ENCODE results near the gene UTS2R.

UTS2R gene

DNA sequence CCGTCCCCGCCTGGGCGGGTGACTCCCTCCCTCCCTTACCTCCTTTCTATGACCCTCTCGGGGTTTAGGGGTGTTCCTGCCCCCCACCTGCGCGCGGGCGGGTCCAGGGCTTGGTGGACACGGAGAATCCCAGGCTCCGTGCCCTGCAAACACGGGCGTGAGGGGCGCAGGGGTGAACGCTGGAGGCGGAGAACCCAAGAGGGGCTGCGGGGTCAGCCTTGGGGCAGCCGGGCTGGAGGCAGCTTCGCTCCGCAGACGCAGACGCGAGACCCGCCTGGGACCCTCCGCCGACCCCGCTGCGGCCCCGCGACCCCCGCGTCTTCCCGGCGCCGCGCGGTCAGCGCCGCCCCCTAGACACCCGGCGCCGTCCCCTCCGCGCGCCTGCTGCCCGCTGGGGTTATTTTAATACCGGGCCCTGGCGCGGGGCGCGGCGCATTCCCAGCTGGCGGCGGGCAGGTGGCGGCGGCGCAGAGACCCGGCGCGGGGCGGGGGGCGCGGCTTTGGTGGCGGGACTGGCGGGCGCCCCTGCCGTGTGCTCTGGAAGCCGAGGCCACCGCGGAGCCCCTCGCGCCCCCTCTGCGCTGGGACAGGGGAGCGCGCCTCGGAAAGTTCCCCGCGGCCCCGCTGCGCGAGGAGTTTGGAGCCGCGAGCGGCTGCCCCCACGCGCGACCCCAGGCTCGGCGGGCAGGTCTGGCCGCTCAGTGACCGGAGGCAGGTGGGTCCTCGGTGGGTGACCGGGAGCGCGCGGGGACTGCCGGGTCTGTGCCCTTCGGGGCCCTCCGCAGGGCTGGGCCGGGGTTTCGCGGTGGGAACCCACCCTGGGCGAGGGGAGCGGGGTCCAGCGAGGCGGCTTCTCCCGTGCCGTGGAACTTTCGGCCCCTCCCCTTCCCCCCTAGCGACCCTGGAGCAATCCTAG, at the start of gene UTS2R:
TSS of gene UTS2R (plus strand) at position 433 of the 916 bp plus-strand sequence. CDS start 2,560 bp downstream, outside the sequence.
- DNase-seq = no peak

DNA sequence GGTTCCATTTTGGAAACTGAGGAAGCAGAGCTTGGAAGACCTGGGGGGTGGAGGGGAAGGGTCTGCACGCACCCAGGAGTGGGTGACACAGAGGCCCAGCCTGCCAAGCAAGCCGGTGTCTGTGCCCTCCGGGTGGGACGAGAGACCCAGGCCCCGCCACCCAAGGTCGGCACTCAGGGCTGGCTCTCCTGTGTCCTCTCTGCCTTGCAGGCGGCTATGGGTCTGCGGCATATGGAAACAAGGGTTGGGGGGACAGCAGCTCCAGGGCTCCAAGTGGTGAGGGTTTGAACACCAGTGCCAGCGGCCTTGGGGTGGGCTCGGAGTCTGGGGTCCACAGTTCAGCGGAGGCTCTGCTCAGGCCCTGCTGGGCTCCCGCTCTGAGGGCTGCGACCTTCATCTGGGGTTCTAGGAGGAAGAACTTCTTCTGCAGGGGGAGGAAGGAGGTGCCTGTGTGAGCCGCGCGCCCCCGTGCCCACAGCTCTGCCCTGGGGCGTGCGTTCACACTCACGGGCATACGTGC, 49.6 kb upstream of the UTS2R start:
- DNase-seq = no peak

DNA sequence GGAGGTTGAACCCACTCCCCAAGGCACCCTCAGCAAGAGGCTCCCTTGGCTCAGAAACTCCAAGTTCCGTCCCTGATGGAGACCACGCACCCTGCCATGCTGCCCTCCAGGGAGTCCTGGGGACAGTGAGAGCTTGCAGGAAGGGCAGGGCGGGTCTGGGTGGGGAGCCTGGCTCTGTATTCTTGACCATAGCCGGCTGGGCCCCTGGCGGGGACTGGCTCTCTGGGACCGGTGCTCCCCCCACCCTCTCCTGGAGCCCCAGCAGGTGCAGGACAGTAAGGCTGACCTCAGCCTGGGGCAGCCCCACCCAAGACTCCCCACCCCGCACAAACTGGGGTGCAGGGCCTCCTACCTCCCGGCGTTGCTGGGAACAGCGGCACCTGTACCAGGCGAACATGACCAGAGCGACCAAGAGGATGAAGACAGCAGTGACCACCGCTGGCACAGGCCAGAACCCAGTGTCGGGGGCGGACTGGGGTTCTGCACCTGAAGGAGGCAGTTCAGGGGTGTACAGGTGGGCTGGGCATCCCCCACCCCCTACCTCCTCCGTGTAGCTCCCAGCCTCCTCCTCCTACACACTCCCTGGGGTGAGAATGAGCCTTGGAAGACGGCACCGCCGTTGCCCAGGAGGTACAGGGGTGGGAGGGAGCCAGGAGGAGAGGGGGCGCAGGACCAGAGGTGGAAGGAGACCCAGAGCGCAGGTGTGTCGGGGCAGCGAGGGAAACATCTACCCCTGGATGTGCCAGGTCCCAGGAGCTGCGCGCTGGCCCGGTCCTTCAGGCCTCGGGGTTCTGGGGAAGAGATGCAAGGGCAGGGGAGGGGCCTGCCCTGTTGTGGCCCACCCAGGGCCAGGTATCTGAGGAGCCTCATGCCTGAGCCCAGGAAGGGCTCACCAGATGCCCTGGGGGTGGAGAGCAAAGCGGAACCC, 48.8 kb upstream of the UTS2R start:
- no peak for DNase-seq

DNA sequence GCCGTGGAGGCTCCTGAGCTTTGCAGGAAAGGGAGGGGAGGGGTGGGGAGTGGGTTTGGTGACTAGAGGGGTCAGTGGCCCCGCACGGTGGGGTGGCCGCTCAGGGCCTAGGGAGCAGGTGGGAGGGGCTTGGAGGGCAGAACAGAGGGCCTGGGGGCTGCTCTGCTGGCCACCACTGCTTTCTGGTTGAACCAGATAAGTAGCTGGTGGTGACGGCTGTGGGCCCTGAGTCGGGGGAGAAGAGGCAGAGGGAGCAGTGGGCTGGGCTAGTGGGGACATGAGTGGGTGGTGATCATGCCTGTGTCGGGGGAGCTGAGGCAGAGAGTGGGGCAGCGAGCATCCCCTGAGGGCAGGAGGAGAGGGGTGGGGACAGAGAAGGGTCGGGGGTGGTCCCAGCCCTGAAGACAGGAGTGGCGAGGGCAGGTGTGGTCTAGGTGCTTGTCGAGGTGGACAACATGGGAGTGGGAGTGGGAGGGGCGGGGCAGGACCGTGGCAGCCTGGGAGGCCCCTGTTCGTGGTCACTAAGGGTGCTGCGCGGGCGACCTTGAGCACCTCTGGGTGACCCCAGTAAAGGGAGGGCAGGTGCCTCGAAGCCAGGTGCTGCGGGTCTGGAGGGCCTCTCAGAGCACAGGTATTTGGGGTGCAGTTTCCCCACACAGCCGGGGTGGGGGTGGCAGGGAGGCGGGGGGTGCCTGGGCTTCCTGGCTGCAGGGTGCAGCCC, 47.9 kb upstream of the UTS2R start:
- DNase-seq = no peak

DNA sequence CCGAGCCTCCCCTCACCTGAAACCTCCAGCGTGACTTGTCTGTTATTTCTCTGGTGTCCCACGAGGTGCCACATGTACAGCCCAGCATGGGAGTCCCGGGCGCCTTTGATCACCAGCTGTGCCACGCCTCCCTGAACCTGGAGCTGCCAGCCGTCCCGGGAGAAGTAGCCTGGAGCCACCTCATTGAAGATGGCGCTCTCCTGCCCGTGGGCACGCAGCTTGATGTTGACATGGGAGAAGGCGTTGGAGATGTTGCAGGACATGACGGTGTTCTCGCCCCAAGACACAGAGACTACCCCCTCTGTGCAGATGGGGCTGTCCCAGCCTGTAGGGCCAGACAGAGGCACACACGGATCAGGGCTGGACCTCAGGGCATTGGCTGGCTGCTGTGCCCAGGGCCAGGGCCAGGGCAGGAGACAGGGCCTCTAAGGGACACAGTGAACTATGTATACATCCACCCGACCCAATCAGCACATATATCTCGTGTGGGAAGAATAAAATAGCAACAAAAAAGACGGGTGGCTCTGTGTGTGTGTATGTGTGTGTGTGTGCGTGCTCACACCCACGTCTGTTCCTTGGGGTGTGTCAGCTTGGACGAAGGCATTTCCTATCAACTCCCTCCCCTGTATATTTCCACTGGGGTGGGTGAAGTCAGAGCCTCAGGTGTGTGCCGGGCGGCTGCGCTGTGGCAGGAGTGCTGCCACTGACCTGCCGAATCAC, 46.8 kb upstream of the UTS2R start:
- DNase-seq = no peak

DNA sequence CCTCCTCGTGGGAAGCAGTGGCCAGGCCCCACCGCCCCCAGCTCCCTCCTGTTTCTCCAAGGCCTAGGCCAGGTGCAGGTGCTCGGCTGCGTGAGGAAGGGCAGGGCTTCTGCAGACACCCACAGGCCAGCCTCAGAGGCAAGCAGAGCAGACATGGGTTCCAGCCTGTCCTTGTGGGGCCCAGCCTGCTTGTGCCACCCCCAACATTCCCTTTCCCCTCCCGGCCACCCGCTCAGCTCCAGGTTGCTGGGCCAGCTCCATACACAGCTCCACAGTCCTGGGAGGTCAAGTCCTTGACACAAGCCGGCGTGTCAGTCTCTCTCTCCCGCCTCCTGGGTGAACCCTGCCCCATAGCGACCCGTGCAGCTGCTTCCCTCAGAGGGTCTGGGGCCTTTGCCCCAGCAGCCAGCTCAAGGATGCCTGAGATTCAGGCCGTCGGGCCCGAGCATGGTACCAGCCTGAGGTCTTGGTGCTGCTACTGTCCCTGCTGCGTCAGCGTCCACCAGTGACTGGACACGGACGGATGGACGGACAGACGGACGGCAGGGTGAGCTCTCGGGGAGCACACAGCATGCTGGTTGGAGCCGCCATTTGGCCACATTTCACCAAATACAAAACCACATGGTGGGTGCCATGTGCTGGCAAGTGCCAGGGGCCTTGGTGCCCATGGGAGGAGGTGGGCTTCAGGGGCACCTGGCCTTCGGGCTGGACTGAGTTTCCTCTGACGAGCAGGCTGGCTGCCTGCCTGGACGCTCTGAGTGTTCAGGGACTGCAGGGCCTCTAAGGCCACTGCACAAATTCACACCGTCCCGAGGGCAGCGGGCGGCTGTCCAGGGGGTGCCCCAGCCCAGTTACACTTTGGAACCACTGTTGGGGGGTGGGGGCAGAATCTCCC, 46.0 kb upstream of the UTS2R start:
- no peak for DNase-seq

DNA sequence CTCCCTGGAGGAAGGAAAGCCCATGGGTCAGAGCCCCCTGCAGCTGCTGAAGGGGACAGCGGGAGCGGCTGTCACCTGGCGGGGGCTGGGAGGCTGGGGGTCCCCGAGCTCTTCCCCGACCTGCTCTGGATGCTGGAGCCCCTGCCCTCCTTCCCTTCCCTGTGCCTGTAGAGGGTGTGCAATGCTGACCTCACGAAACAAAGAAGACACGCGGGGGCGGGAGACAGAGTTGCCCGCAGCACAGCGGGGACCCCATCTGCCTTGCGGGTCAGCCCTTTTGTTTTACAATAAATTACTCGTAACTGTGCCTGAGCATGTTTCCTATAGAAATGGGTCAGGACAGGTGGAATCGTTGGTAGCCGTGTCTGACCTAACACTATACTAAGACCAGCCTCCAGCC, 44.3 kb upstream of the UTS2R start:
- no peak for DNase-seq

DNA sequence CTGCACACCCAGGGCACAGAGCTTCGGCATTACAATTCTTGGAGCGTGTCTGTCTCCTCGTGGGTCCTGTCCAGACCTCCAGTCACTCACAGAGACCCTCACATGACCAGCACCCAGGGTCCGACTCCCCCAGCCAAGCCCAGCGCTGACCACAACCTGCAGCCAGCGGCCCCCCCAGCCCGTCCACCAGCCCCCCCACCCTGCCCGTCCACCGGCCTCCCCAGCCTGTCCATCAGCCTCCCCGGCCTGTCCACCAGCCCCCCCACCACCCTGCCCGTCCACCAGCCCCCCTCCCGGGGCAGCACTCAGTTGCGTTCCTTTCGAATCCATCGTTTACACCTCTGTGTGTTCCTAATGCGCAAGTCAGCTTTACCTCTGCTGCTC, 43.8 kb upstream of the UTS2R start:
- no peak for DNase-seq

DNA sequence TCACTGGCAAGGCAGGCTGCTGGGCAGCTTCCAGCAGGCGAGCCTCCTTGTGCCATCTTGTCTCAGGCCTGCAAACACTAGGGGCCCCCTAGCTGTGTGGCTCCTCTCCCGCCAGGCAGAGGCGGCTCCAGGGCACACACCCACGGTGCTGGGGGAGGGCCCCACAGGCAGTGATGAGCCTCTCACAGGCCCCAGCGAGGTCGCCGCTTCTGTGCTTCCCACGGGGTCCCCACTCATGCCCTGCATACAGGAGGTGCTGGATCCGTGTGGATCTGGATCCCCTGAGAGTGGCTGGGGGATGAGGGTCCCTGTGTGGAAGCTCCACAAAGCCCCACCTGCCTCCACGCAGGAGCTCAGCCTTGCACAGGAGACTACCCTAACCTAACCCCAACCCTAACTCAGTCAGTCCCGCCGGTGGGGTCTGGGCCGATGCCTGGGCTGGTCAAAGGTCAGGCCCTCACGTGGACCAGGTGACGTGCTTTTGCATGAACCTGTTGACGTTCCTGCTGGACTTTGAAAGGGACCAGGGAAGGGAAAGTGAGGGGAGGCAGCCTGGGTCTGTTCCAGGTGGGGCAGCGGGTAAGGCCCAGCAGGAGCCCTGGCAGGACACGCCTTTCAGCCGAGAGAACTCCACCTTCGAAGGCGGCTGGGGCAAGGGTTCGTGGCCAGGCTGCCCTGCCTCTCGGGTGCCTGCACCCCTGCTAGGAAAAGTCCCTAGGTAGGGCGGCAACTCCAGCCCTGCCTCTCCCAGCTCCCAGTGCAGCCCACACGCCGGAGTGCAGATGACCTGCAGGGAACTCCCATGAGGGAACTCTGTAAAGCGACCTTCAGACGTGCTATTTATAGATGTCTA, 43.2 kb upstream of the UTS2R start:
- no peak for DNase-seq

DNA sequence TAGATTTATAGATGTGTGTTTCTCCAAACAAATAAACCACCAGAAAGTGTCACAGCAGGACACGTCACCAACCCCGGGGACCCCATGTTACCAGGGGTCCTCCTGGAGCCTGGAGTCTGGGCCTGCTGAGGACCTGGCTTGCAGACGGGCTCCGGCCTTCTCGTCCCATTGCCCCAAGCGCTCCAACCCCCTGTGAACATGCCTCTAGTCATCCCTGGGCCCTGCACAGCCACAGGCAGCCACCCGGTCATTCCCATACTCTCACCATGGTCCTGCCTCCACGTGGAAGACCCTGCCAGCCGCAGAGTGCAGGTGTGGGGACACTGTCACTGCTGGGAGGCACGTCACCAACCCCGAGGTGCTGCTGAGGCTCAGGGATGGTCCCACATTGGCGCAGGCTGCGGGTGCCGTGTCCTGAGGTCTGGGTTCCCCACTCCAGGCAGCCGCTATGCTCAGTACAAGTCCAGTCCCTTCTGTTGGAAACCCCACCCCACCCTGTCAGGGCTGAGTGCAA, 42.5 kb upstream of the UTS2R start:
- DNase-seq = no peak

DNA sequence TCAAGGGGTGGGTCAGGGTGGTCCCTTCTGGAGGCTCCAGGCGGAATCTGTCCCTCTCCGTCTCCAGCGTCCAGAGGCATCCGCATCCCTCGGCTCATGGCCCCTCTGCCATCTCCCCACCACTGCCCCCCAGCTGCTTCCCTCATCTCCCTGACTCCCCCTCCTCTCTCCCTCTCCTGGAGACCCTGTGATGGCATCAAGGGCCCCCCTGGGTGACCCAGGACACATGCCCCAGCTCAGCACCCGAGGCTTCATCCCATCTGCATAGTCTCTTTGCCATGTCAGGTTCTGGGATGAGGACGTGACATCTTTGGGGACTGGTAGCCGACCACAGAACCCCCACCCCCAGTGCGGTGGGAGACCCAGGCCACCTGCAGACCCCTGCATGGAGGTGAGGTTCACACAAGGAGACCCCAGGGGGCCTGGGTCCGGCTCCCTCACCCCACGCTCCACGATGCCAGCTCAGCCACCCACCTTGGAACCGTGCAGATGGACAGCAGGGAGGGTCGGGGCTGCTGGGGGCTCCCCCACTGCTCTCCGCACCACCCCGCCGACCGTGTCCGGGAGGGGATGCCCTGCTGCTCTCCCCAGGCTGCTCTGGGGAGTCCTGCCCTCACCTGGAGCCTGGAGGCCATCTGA, 41.8 kb upstream of the UTS2R start:
- DNase-seq = no peak

DNA sequence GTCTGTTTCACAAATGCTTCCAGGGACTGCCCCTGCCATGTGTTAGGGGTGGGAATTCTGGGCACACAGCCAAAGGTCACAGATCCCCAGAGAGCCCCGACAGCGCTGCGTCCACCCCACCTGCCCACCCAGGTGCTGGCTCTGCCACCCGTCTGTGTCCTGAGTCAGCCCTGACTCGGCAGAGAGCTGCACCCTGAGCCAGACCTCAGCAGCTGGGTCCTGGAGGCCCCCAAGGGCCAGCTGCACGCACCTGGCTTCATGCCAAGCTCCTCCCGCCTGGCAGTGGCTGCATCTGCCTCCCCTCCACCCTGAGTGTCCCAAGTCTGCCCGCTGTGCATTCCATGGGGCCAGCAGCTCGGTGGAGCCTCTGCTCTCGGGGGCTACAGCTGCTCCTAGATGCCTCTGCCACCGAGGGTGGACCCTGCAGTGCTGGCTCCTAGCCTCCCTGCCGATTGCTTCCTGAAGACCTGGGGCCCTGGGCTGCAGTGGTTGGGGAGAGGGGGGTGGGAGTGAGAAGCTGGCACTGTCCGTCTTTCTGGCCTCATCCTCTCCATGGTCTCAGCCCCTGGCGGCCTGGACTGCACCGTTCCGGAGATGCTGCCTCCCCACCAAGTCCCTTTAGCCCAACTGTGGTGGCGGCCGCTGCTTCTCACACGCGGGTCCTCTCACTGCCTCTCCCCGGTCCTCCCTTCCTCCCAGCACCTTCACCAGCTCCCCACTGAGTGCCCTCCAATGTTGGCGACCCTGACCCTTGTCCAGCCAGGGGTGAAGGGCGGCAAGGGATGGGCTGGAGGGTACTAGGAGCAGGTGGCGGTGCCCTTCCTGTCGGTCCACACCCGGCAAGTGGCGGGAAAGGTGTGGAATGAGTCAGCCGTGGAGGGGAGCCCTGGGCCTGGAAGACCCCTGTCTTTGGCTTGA, 41.0 kb upstream of the UTS2R start:
- DNase-seq = peak; percentile 28

DNA sequence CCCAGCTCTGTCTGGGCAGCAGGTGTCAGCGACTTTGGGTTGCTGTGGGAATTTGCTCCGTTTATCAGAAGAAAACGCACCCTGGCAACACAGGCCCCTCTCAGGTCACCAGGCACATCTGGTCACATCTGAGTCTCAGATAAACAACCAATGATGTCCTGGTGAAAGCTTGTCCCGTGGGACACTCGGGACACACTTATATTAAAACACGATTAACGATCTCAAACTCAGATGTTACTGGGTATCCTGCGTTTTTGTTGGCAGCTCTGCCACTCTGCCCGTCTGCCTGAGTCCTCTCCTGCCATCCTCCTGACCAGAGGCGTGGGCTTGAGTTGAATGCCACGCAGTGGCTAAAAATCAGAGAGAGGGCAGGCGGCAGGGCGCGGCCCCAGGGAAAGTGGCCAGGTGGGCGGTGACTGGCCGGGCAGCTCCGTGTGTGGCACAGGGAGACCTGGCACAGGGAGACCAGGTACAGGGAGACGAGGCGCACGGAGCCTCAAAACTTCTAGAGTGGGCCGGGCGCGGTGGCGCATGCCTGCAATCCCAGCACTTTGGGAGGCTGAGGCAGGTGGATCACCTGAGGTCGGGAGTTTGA, 40.1 kb upstream of the UTS2R start:
- DNase-seq = no peak

DNA sequence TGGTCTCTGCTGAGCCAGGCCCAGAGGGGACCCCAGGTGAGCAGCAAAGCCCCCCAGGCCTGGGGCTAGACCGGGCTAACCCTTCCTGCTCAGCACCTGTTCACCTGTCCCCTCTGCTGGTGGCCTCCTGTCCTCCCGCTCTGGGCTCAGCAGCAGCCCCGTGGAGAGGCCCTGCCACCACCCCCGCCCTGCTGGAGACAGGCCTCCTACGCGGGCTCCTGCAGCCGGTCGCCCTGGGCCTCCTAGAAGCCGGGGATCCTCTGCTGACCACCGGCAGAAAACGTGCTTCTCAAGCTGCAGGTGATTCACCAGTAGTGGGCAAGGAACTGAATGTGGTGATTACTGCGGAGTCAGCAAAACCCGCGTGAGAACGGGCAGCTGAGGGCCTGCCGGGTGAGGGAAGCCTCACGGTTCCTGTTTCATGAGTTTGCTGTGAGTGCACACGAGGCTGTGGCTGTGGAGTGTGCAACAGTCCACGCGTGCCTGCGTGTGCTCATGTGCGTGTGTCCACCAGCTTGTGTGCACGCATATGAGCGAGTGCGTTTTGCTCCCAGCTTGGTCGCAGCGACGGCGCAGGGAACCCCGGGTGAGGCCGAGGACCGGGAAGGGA, 38.8 kb upstream of the UTS2R start:
- no peak for DNase-seq

DNA sequence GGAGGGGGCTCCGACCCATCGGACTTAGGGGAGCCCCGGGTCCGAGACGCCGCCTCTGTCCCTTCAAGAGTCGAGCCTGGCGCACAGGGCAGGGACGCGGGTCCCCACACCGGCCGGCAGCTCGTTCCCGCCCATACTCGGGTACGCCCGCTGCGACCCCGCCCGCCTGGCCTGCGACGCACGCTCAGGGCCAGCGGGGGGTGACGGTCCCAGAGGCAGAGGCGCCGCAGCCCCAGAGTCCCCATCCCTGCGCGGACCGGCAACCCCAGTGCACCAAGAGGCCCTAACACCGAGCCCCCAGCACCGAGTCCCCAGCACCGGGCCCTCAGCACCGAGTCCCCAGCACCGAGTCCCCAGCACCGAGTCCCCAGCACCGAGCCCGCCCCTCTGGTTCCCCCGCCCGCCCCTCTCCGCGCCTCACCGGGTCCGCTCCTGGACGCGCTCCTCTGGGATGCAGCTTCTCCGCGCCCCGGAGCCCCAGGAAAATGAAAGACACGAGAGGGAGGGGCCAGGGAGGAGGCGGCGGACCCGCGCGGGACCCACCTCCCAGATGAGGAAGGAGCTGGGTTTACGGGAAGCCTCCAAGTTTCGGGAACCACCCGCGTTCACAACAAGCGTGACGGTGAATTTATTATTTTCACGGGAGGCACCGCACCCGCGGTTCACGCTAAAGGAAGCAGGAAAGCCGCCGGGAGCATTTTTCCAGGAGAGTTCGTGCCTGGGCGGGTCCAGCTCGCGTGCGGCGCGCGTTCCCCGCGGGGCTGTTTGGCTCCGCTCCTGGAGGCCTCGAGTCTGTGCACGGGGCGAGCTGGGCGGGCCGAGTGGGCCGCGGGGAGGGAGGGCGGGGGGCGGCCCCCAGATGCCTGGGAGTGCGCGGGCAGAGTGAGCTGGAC, 38.0 kb upstream of the UTS2R start, which contains the start of gene SECTM1:
TSS of gene SECTM1 (minus strand) at position 488 of the 893 bp plus-strand sequence. CDS start 6,526 bp downstream, outside the sequence.
- no peak for DNase-seq

DNA sequence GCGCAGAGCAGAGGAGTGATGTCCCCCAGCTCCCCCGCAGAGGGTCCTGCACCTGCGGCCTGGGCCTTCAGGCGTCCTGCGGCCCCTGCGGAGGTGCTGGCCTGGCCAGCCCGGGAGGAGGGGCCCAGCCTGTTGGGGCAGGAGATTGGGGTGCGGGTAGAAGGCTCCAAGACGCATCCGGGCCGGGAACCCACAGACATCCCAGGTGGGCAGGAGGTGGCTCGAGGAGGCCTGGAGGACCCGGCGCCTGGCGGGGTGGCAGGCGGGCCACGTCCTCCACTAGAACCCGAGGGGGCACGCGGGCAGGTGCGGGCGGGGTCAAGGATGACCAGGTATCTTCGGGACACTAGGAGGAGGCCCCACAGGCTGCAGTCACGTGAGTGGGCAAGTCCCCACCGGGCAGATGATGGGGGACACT, 37.4 kb upstream of the UTS2R start:
- no peak for DNase-seq

Data from DMS79 (cell line).